ENCODE data around the gene MOB3B. TPM values are rescaled to one million over a fixed set of nuclear protein-coding genes. Genes with fewer than 3 reads are reported as not detected.

The MOB3B gene
- total RNA-seq, 1 donor = under 0.01 TPM

DNA sequence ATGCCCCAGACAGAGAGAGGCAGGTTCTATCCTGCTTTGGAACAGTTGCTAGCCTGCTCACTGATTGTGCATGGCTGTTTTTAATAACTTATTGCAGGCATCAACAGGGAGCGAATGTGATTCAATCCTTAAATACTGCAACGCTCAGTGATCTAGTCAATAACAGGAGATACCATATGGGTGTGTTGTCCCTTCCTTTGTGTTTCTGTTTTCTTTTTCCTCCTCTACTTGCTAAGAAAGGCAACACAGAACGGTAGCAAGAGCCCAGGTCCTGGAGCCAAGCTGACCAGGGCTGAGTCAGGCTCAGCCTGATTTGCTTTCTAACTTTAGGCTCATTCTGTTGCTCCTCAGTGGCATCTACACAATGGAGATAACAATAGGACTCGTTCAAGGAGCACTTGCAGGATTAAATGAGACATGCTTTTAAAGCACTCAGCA, 134.1 kb downstream of the MOB3B start:
- no peak overlapping the region for H2AFZ ChIP-seq (ENCODE audit: low read length)
- H3K27me3 ChIP-seq (ENCODE audit: insufficient read depth, low read length) = no peaks in the 10 kb centered on the region
- no peak overlapping the region for H3K4me3 ChIP-seq (ENCODE audit: insufficient read depth, low read length)
- H4K20me1 ChIP-seq (ENCODE audit: insufficient read depth, low read length) = no peaks in the 10 kb centered on the region
- no peak for TF ChIP-seq CTCF (IDR thresholded peaks at IDR 0.05; ENCODE audit: extremely low read depth, low read depth, low read length)
- no peak for DNase-seq (ENCODE audit: insufficient read length, low spot score, missing footprints)
- no peak overlapping the region for H3K4me2 ChIP-seq (ENCODE audit: insufficient read depth, low read length)
- H3K27ac ChIP-seq (ENCODE audit: low read depth, low read length) = no peak overlapping the region
- H3K4me1 ChIP-seq (ENCODE audit: insufficient read depth, low read length) = no peaks in the 10 kb centered on the region
- no peaks in the 10 kb centered on the region for H3K9me3 ChIP-seq (ENCODE audit: low read depth, low read length)
- no peaks in the 10 kb centered on the region for H3K79me2 ChIP-seq (ENCODE audit: insufficient read depth, low read length)
- H3K36me3 ChIP-seq (ENCODE audit: insufficient read depth, low read length) = no peaks in the 10 kb centered on the region

DNA sequence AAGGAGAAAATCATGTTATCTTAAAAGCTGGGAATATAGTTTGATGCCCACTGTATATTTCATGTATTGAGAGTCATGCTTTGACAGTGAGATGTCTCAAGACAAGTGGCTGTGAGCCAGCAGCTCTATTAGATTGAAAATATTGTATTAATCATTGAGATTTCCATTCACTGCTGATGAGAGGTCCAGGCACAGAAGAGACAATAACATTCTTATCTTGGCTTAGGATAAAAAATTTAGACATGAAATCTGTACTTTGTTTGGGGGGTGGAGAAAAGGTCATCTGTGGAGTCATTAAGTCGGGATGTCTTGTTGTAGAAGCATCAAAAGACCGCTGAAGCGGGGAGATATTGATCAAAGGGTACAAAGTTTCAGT, 134.8 kb downstream of the MOB3B start:
- no peaks in the 10 kb centered on the region for H4K20me1 ChIP-seq (ENCODE audit: insufficient read depth, low read length)
- H3K36me3 ChIP-seq (ENCODE audit: insufficient read depth, low read length) = no peaks in the 10 kb centered on the region
- no peaks in the 10 kb centered on the region for H3K9me3 ChIP-seq (ENCODE audit: low read depth, low read length)
- no peaks in the 10 kb centered on the region for H3K4me1 ChIP-seq (ENCODE audit: insufficient read depth, low read length)
- TF ChIP-seq CTCF (IDR thresholded peaks at IDR 0.05; ENCODE audit: extremely low read depth, low read depth, low read length) = no peak
- H3K4me3 ChIP-seq (ENCODE audit: insufficient read depth, low read length) = no peak overlapping the region
- H3K79me2 ChIP-seq (ENCODE audit: insufficient read depth, low read length) = no peaks in the 10 kb centered on the region
- no peaks in the 10 kb centered on the region for H3K27me3 ChIP-seq (ENCODE audit: insufficient read depth, low read length)
- no peak overlapping the region for H3K4me2 ChIP-seq (ENCODE audit: insufficient read depth, low read length)
- no peak overlapping the region for H3K27ac ChIP-seq (ENCODE audit: low read depth, low read length)
- DNase-seq (ENCODE audit: insufficient read length, low spot score, missing footprints) = no peak
- no peak overlapping the region for H2AFZ ChIP-seq (ENCODE audit: low read length)

DNA sequence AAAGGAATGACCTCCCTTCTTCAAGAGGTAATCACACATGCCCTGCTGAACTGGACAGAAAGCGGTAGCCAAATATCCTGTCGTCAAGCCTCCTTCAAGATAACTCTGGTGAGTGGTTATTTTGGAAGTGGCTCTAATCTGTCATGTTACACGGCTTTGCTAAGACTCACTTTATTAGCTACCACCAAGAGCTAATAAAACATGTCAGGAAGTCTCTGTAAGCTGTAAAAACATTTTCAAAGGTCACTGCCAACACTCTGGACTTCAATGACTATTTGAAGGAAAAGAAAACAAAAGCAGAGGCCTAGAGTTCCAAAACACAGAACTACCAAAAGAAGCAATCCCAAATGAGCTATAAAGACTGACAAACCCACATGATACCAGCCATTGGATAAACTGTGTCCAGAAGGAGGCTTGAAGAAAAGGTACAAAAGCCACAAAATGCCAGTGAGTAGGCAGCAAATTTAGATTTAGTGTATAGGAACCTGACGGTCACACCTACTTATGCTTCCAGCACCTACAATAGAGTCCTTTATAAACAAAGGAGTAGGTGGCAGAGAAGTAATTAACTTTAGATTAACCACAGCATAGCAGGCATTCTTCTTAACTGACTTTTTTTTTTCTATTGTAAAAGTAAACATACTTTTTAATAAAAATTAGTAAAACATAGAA, 135.3 kb downstream of the MOB3B start:
- Histone ChIP-seq H3K27ac (ENCODE audit: low read depth, low read length) (no peak overlapping the region), H4K20me1 (ENCODE audit: insufficient read depth, low read length) (no peaks in the 10 kb centered on the region), H3K4me3 (ENCODE audit: insufficient read depth, low read length) (no peak overlapping the region), H3K27me3 (ENCODE audit: insufficient read depth, low read length) (no peaks in the 10 kb centered on the region), H3K4me2 (ENCODE audit: insufficient read depth, low read length) (no peak overlapping the region), H3K4me1 (ENCODE audit: insufficient read depth, low read length) (no peaks in the 10 kb centered on the region), H3K79me2 (ENCODE audit: insufficient read depth, low read length) (no peaks in the 10 kb centered on the region), H3K36me3 (ENCODE audit: insufficient read depth, low read length) (no peaks in the 10 kb centered on the region), H2AFZ (ENCODE audit: low read length) (no peak overlapping the region), H3K9me3 (ENCODE audit: low read depth, low read length) (no peaks in the 10 kb centered on the region)
- TF ChIP-seq CTCF (IDR thresholded peaks at IDR 0.05; ENCODE audit: extremely low read depth, low read depth, low read length) = no peak
- peak; percentile 58 for DNase-seq (ENCODE audit: insufficient read length, low spot score, missing footprints)

GRCh38 chr9:27393054-27393846, 136.4 kb downstream of the MOB3B start:
- no peaks in the 10 kb centered on the region for H3K79me2 ChIP-seq (ENCODE audit: insufficient read depth, low read length)
- no peak for TF ChIP-seq CTCF (IDR thresholded peaks at IDR 0.05; ENCODE audit: extremely low read depth, low read depth, low read length)
- H3K4me2 ChIP-seq (ENCODE audit: insufficient read depth, low read length) = no peak overlapping the region
- H3K9me3 ChIP-seq (ENCODE audit: low read depth, low read length) = no peaks in the 10 kb centered on the region
- no peak overlapping the region for H3K4me3 ChIP-seq (ENCODE audit: insufficient read depth, low read length)
- no peaks in the 10 kb centered on the region for H3K4me1 ChIP-seq (ENCODE audit: insufficient read depth, low read length)
- no peak overlapping the region for H3K27ac ChIP-seq (ENCODE audit: low read depth, low read length)
- no peaks in the 10 kb centered on the region for H3K27me3 ChIP-seq (ENCODE audit: insufficient read depth, low read length)
- H3K36me3 ChIP-seq (ENCODE audit: insufficient read depth, low read length) = no peaks in the 10 kb centered on the region
- no peaks in the 10 kb centered on the region for H4K20me1 ChIP-seq (ENCODE audit: insufficient read depth, low read length)
- no peak for DNase-seq (ENCODE audit: insufficient read length, low spot score, missing footprints)
- no peak overlapping the region for H2AFZ ChIP-seq (ENCODE audit: low read length)

All from osteoblast (primary cell).